T-helper 1 cell treated with Interleukin-12 subunit alpha and Interleukin-12 subunit beta and Interleukin-4 antibody, amounts not matched to agents 30 ng/mL and 1 ng/mL, for 36 hours (primary cell): ENCODE data around the gene OR10W1. TPM values are rescaled to one million over a fixed set of nuclear protein-coding genes. Genes with fewer than 3 reads are reported as not detected.

Experiments used
- intact Hi-C: fragments of 100-400 bp; cut with micrococcal nuclease; formaldehyde crosslinking; loops from one replicate; pipeline ENCODE4 v1.15.1; 2024
- total RNA-seq: library from RNA; stranded (reverse); gene quantifications from 2 replicates; pipeline ENCODE4 v1.2.3, GENCODE V29; 2022

The OR10W1 gene, protein sequence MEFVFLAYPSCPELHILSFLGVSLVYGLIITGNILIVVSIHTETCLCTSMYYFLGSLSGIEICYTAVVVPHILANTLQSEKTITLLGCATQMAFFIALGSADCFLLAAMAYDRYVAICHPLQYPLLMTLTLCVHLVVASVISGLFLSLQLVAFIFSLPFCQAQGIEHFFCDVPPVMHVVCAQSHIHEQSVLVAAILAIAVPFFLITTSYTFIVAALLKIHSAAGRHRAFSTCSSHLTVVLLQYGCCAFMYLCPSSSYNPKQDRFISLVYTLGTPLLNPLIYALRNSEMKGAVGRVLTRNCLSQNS
- total RNA-seq, result not detected in 2 replicates

DNA sequence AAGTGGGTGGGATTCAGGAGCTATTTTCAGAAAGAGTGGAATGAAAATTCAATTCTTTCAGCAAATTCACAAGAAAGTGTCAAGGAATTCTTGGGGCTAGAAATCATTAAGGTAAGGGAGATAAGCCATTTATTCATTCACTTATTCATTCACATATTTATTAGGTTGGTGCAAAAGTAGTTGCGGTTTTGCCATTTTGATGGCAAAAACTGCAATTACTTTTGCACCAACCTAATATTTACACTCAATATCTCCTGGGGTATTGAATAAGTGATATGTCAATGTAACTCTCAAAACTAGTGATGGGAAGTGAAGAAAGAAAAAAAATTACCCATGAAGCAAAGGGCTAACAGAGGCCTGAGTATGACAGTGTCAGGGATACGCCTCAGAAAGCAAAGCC is at the start of gene OR10W1:
OR10W1 (minus strand) TSS at position 119 of the 400 bp plus-strand sequence. CDS start 402 bp downstream, outside the sequence.
- intact Hi-C loops, result no loop called here

DNA sequence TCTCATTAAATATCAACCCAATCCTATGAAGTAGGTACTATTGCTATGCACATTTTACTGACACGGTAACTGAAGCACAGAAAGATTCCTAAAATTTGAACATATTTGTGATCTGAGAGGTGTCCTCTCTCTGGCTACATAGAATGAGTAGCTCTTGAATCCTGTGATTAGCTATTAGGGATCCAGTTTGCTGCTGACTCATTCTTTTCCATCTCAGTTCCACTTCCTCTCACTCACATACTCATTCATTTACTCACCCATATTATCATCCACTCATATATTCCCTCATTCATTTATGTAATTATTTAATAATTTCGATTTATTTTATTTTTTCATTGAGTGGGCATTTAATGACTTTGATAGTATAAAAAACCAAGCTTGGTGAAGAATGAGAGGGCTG is 48.1 kb upstream of the OR10W1 start:
- intact Hi-C loops, result no loop called here

DNA sequence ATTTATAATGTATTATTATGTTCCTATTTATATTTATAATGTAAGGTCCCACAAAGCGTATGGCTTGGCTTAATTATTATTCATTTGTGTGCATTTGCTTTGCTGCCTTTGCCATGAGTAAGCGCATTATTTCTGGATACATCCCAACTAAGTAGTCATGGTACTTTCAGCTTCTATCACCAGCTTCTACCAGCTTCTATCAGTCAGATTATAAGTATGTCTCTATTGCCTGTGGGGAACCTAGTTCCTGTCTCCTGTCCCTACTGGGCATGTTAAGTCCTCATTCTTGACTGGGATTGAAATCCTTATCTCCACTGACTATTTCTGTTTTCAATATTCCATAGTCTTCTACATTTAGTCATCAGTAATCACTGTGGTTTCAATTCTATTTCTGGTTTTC is 33.5 kb upstream of the OR10W1 start:
- intact Hi-C loops, result no loop called here

DNA sequence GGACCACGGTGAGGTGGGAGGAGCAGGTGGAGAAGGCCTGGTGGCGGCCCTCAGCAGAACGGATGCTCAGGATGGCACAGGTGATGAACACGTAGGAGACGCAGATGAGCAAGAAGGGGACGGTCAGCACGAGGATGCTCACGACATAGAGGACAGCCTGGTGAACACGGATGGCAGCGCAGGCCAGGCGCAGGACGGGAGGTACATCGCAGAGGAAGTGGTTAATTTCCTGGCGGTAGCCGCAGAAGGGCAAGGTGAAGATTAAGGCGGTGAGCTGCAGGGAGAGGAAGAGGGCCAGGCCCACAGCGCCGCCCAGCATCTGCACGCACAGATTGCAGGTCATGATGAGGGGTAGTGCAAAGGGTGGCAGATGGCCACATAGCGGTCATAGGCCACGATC is 24.0 kb upstream of the OR10W1 start:
- intact Hi-C loops, result no loop called here

DNA sequence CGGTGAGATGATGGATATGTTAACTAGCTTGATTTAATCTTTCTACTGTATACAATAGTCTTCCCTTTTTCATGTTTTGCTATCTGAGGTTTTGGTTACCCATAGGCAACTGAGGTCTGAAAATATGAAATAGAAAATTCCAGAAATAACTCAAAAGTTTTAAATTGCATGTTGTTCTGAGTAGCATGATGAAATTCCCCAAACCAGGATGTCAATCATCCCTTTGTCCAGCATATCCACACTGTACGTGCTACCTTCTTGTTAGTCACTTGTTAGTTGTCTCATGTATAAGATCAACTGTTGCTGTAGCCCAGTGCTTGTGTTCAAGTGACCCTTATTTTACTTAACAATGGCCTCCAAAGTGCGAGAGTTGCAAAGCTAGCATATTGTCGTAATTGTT is 21.2 kb upstream of the OR10W1 start:
- intact Hi-C loops, result no loop called here

DNA sequence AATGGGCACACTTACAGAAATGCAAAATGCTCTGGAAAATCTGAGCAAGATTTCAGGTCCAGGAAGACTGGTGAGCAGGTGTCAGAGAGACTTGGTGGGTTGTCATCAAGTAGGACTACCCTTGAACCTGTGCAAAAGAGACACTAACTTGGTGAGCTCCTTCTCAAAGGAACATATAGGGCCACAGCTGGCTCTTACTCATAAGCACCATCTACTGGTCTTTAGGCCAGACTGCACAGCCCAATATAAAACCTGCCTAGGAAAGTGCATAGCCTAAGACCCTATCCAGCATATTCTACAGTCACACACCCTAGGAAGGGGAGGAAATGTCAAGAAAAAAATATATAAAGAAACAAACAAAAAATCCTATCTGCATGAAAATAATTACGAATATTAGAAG is 18.2 kb upstream of the OR10W1 start:
- intact Hi-C loops, result loop anchor here (1.0 to 2.0 kb wide), 2 partner anchors 718 to 827 kb away; no protein-coding TSS in a partner anchor

DNA sequence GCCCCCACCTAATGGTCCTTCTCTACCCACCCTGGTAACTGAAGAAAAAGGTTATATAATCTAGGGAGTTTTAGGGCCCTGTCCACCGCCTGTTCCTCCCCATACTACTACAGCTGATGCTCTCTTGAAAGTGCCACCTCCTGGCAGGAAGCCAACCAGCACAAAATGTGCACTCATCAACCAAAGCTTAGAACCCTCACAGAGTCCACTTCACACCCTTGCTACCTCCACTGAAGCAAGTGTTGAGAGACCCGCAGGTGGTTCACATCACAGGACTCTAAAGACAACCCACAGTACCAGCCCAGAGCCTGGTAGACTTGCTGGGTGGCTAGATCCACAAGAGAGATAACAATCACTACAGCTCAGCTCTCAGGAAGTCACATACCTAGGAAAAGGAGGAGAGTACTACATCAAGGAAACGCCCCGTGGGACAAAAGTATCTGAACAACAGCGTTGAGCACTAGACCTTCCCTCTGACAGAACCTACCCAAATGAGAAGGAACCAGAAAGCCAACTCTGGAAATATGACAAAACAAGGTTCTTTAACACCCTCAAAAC is 17.5 kb upstream of the OR10W1 start:
- intact Hi-C loops, result loop anchor here (1.0 to 2.0 kb wide), 2 partner anchors 717 to 827 kb away; no protein-coding TSS in a partner anchor

DNA sequence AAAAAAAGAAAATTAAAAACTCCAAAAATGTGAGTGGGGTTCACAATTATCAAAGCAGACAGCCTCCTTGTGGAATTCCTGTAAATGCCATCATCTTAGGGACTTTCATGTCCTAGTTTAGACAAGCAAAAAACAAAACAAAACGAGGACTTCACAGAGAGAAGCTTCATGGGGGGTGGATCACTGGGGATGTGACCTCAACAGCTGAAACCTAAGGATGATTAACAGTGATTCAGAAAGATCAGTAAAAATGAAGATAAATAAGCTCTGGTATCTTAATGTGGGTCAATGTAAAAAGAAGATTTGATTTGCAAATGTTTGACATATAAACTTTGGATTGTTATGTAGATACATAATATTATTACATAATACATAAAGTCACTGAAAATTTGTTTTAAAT is 8.1 kb upstream of the OR10W1 start:
- intact Hi-C loops, result no loop called here

DNA sequence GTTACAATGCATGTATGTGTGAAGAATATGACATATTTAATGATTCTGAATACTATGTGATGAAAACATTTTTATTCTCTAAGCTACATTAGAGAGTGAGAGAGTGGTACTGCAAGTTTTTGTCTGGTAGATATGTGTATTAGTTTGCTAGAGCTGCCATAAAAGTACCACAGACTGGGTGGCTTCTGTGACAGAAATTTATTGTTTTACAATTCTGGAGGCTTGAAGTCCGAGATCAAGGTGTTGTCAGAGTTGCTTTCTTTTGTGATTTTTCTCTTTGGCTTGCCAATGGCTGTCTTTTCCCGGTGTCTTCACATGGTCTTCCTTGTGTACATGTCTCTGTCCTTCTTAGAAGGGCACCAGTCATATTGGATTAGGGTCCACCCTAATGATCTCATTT is 6.9 kb upstream of the OR10W1 start:
- intact Hi-C loops, result no loop called here

DNA sequence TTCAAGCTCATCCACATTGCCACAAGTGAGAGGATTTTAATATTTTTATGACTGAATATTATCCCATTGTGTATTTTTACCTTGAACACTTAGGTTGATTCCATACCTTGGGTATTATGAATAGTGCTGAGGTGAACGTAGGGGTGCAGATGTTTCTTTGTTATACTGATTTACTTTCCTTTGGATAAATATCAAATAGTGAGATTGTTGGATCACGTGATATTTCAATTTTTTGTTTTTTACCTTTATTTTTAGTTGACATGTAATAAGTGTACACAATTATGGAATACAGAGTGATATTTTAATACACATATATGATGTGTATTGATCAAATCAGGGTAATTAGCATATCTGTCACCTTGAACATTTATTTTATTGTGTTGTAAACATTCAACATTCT is 8.1 kb downstream of the OR10W1 start:
- intact Hi-C loops, result no loop called here

DNA sequence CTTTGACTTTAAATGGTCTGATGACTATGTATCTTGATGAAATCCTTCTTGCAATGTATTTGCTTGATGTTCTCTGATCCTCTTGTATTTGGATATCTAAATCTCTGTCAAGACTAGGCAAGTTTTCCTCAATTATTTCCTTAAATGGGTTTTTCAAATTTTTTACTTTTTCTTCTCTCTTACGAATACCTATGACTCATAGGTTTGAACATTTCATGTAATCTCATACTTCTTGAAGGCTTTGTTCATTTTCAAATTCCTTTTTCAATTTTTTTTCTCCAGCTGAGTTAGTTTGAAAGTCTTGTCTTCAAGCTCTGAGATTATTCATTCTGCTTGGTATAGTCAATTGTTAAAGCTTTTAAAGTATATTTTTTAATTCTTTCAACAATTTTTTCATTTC is 13.1 kb downstream of the OR10W1 start:
- intact Hi-C loops, result no loop called here

DNA sequence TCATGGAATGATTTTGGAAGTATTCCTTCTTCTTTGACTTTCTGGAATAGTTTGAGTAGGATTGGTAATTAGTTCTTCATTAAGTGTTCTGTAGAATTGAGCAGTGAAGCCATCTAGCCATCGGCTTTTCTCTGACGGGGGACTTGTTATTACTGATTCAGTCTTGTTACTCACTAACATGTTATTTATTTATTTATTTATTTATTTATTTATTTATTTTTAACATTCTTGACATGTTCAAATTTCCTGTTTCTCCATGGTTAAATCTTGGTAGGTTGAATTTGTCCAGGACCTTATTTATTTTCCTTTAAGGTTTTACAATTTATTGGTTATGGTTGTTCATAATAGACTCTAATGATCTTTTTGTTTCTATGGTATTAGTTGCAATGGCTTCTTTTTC is 24.1 kb downstream of the OR10W1 start:
- intact Hi-C loops, result no loop called here

DNA sequence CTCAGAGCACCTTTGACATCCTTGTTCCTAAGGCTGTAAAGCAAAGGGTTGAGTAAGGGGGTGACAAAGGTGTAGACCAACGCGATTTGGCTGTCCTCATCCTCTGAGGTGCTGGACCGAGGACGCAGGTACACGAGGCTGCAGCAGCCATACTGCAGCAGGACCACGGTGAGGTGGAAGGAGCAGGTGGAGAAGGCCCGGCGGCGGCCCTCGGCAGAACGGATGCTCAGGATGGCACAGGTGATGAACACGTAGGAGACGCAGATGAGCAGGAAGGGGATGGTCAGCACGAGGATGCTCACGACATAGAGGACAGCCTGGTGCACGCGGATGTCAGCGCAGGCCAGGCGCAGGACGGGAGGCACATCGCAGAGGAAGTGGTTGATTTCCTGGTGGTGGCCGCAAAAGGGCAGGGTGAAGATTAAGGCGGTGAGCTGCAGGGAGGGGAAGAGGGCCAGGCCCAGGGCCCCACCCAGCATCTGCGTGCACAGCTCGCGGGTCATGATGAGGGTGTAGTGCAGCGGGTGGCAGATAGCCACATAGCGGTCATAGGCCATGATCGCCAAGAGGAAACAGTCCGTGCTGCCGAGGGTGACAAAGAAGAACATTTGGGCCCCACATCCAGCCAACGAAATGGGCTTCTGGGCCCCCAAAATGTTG is 40.0 kb downstream of the OR10W1 start:
- intact Hi-C loops, result no loop called here

DNA sequence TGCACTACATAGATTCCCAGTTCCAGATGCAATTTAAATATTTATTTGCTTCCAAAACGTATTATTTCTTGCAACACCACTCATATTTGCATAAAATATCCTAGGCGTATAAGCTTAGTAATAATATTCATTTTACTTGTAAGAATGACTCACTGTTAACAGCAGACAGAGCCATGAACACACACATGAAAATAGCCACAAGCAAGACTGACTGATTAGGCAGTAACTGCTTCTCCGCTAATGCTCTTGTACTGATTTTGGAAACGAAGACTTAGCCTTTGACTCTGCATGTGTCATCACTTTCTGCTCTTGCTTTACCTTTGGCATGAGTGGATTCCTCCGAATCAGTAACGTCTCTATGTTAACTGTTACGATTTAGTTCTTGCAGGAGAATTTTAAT is 45.3 kb downstream of the OR10W1 start:
- intact Hi-C loops, result no loop called here

Other genes with a start within 250 kb of the OR10W1 start
- gene OR9Q1, start 244.4 kb downstream of the OR10W1 start, total RNA-seq, result not detected in 2 replicates
- not detected in 2 replicates for gene OR6Q1, start 237.3 kb downstream of the OR10W1 start, total RNA-seq
- not detected in 2 replicates for gene OR9I1, start 142.7 kb downstream of the OR10W1 start, total RNA-seq
- not detected in 2 replicates for gene OR9Q2, start 79.2 kb downstream of the OR10W1 start, total RNA-seq
- gene OR1S2, start 64.1 kb downstream of the OR10W1 start, total RNA-seq, result not detected in 2 replicates
- not detected in 2 replicates for gene OR1S1, start 55.5 kb downstream of the OR10W1 start, total RNA-seq
- not detected in 2 replicates for gene OR10Q1, start 39.3 kb downstream of the OR10W1 start, total RNA-seq
- not detected in 2 replicates for gene OR5B17, start 90.8 kb upstream of the OR10W1 start, total RNA-seq
- gene OR5B3, start 138.6 kb upstream of the OR10W1 start, total RNA-seq, result not detected in 2 replicates
- gene OR5B2, start 159.9 kb upstream of the OR10W1 start, total RNA-seq, result not detected in 2 replicates
- not detected in 2 replicates for gene OR5B12, start 174.0 kb upstream of the OR10W1 start, total RNA-seq
- gene OR5B21, start 239.8 kb upstream of the OR10W1 start, total RNA-seq, result 0.54 and 1.1 TPM in 2 replicates